ENCODE results near the gene ASIC2.

ASIC2 gene

DNA sequence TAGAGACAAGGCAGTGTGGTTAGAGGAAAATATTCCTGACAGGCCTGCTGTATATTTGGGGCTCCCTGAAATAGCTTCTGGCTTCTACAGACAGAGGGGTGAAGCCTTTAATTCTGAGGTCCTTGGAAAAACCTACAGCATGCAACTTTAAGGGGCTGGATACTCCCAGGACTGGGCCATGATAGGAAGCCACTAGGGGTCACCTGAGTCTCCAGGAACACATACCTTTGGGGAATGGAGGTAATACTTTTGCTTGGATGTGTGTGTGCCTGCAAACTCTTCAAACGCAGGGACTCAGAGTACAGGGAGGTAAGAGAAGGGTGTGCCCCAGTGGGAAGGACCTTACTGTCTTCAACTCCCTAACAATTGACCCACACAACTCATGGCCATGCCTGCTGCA, 4.1 kb downstream of the ASIC2 start:
- no peak for DNase-seq (ENCODE audit: low read depth, low spot score)

DNA sequence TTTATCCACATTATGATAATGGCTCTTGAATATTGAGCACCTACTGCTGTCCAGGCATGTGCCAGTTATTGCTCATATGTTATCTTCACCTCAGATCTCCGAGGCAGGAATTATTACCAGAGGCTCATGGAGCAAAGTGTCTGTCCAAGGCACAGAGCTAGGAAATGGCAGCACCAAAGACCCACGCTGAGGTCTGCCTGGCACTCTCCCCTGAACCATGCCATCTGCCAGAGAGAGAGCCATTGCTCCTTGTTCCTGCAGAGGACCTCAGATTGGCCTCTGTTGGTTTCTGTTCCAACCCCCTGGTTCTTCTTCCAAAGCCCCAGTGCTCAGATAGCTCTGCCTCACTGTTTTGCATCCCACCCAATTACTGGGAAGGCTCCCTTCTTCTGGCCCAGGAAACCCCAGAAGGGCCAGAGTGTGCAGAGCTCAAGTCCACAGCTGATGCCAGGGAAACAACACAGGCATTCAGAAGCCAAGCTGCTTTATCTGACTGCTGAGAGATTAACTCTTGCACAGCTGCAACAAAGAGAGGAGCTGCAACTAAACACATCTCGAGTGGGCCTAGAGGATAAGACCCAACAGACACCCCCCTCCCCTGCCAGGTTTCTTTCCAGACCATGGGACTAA, 5.9 kb downstream of the ASIC2 start:
- DNase-seq (ENCODE audit: low read depth, low spot score), result no peak

DNA sequence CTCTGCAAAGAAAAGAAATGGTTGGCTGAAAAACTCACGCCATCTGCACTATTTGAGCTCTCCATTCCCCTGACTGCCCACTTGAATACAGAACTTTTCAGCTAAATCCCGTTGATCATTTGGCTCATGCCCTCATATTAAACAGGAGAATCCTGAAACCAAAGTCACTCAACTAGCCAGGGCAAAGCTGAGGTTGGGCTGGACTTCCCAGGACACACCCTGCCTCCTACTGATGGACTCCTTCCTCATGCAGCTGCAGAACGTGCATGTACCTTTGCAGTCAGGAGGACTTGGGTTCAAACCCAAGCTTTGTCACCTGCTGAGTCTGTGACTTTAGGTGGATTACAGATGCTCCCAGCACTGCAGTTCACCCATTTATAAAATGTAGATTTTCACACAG, 7.7 kb downstream of the ASIC2 start:
- DNase-seq (ENCODE audit: low read depth, low spot score), result no peak

DNA sequence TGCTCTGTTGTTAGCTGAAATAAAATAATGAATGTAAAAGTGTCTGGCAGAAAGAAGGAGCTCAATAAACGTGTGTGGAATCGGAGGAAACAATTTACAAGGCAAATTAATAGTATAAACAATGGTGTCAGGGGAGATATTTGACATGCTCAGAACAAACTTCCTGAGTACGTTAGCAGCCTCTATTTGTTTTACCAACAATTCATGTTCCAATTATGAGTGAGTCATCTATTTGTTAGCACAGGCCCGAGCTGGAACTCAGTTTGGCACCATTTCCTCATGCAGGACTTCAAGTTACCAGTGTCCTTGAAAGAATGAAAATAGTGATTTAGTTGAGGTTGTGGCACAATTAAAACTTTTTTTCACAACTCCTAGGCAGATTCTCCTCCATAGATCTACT, 9.1 kb downstream of the ASIC2 start:
- DNase-seq (ENCODE audit: low read depth, low spot score), result peak; percentile 72

DNA sequence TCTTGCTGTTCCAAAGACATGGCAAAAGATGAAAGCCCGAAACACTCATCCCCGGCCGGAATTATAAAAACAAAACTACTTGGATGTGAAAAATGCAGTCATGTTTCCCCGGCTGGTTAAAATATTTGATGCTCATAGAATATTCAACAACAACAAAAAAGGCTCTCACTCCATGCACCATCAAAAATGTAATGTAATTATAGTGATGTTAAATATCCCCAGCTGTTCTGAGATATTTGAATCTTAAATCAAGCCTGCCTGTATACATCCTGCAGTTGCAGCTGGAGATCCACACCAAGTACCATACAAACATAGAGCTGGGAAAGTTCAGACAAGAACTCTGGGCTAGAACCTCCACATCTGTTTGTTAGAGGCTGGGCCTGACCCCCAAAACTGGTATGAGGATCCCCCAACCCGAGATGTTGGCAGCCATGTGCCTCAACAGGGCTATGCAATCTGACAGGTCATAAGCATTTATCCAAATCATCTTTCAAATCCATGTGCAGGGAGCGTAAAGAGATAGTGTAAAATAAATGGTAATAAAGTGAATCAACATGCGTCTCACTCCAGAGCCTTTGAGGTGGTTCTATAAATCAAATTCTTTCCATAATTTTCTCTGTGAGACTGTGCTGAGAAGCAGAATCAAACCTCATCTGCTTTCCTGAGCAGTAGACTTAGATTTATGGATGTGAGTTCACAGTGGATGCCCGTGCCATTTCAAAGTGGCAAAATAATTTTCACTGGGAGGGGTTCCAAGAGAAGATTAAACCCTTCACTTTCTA, 12.7 kb downstream of the ASIC2 start:
- no peak for DNase-seq (ENCODE audit: low read depth, low spot score)

DNA sequence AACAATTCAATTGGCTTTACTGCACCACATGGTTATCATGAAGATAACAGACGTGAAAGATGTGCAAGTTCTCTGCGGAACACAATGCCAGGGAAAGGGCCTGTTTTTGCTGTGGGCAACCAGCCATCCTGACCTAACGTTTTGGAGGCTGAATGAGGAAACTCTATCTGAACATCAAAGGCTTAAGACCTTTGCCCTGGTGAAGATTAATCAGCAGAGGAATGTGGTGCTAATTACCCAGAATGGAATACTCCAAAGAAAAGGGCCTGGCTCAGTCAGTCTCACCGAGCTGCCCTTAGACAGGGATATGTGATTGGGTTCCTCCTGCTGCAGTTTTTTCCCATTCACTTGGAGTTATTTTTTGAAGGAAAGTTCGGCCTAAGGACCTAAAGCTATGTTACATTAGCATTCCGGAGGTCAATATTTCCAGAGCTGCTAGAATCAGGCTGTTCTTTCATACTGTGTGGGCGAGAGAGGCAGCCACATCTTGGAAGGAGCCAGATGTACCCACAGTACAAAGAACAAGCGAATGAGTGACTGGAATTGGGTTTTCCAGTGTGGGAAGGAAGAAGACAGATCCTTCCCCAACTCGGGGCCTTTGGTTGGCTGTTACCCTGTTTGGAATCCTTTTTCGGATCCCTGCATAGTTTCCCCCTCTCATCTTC, 15.5 kb downstream of the ASIC2 start:
- DNase-seq (ENCODE audit: low read depth, low spot score), result peak; percentile 22

DNA sequence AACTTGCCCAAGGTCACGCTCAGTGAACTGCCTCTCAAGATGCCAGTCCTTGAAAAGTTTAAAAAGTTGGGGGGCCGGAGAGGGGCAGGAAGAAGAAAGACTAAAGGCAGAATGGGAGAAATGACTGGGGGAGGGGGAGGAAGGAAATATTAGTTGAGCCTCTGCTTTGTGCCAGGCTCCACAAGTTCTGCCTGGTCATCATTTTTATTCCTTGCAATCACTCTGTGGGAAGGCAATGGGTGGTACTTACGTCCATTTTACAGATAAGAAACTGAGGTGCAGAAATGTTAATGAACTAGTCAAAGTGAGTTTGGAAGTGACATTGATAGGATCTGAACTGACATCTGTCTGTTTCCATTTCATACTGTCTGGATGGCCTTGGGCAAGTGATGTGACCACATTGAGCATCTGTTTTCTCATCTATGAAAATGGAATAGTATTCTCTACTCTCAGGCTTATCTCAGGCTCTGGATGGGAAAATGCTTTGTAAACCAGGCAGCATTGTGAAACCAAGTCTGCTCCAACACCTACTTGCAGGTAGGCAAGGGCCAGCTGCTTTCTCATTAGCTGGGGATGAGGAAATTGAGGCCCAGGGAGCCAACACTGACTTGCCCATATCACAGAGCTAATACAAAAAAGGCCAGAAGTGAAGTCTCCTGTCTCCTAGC, 19.2 kb downstream of the ASIC2 start:
- no peak for DNase-seq (ENCODE audit: low read depth, low spot score)

DNA sequence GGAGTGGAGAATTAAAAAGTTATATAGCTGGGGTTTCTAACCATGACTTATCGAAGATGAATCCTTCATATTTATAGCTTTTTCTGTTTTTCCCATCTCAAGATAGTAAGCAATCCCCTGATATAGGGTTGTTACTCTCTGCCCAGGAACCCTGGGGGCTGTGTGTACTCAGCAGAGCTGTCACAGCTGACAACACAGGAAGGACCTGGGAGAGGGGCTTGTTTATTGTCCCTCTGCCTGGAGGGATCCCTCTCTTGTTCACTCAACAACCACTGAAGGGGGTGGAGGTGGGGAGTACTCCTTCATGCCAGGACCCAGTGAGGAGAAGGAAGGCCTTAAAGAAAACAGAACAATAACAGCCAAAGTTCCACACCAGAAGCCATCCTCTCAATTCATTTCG, 19.8 kb downstream of the ASIC2 start:
- DNase-seq (ENCODE audit: low read depth, low spot score), result no peak

DNA sequence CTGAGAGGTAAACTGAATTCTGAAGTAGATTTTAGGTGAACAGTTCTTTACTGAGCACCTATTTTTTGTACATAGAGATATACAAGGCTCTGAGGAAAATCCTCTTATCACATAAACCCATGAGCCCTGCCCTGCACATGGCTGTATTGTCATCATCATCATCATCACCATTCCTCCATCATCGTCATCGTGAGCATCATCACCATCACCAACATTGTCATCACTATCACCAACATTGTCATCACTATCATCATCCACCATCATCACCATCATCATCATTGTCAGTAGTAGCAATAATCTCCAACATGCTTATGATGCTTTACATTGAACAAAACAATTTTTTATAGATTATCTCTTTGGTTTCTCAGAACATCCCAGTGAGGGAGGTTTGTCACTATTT, 20.7 kb downstream of the ASIC2 start:
- DNase-seq (ENCODE audit: low read depth, low spot score), result no peak

DNA sequence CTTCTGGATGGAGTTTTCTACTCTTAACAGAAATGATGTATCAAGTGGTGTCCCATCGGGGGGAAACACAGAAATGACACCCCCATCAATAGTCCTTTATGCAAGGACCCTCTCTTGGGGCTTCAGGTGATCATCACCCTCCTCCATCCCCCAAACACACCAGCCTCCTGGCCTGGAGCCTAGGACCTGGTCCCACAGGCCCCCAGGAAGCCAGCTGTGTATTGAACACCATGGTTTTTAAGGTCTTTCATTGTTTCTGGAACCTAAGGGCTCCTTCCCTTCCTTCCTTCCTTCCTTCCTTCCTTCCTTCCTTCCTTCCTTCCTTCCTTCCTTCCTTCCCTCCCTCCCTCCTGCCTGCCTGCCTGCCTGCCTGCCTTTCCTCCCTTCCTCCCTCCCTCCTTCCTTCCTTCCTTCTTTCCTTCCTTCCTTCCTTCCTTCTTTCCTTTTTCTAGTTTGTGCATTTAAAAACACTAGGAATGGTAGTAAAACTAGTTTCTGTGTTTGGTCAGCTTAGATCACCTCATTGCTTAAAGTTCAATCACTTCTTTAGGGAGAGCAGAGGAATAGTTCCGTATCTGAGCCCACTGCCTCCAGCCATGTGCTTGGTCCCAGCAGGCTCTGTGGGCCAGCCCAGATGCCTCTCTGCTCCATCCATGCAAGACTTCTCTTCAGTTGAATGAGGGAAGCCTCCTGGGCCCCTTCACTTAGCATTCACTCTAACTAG, 23.6 kb downstream of the ASIC2 start:
- DNase-seq (ENCODE audit: low read depth, low spot score), result no peak

DNA sequence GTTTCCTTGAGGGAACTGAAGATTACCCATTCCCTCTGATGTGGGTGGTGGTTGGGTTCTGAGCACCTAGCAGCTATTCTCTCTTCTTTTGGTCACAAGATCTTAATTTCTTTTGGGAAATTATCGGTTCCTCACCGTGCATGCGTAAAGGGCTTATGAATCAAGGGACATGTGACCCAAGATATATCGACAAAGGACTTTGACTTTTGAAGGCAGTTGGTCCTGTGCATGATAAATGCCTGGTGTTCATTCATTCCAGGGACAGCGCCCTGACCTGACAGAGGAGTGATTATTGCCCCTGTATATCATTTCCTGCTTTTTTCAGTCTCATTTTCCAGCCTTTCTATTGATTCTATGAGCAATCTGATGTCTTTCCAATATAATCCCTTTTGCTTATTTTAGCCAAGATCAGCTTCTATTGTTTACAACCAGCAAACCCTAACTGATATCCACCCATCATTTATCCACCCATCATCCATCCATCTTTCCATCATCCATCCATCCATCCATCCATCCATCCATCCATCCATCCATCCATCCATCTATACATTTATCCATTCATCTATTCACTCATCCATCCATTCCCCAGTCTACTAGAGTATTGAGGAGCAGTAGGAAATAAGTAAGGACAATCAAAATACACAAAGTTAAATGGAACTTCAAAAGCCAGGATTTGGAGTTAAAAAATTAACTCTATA, 25.1 kb downstream of the ASIC2 start:
- DNase-seq (ENCODE audit: low read depth, low spot score), result no peak

DNA sequence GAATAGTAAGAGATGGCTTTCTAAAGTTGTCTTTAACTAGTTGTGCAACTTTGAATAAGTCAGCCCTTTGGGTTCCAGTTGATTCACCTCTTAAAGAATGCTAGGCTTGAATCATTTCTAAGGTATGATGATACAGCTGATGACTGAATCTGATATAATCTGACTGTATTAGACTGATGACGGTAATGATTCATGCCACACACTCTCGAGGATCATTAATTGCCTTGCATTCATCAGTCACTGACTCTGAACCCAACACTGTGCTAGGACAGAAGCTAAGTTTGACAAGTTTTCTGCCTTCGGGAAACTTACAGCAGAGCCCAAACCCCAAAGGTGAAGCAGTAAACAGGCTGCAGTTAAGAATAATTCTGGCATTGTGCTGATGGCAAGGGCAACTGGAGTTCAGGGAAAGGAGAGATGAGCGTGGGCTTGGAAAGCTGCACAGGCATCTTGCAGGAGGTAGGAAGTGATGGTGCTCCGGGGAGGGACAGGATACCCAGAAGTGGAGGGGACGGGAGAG, 25.8 kb downstream of the ASIC2 start:
- DNase-seq (ENCODE audit: low read depth, low spot score), result peak; percentile 64

DNA sequence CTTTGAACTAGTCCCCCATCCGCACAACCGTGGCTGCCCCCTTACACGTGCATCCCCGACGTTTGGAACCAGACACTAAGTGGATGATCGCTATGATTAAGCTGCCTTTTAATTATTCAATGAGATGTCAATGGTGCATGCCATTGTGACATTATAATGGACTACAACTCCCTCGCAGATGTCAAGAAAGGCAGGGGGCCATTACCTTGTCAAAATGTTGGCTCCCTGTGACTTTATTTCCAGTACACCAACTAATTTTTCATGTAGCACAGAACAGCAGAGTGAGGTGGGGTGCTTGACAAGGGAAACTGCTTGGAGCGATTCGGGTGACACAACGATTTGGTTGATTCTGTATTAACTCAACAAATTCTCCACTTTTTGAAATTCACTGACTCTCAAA, 26.5 kb downstream of the ASIC2 start:
- DNase-seq (ENCODE audit: low read depth, low spot score), result no peak

DNA sequence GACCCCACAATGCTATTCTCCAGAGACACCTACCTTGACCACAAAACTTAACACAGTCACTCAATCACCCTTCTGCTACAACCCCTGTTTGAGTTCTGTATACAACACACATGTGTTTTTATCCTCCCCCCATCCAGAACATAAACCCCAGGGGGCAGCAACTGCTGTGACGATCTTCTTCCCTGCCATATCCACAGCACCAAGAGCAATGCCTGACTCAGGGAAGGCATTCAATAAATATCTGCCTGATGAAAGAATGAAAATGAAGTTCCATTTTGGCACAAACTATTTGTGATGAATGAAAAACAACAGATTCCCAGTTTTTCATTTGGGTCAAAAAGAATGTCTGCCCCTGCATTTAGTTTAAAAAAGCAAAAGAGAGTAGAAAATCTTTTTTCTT, 27.0 kb downstream of the ASIC2 start:
- no peak for DNase-seq (ENCODE audit: low read depth, low spot score)

DNA sequence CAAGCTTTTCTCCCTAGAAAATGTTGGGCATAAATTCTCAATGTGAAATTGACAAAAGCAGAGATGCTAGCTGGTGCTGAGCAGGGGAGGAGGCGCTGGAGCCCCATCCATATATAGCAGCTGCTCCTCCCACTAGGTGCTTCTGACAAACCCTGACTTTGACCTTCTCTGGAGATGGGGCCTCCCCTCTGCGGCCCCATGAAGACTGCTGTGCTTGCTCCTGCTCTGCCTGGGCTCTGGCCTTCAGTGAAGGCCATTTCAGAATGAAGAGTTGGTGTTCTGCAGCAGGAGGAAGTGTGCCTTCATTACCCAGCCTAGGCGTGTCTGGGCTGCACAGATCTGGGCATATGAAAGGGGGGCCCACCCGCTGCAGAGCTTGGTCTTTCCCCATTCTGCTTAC, 29.7 kb downstream of the ASIC2 start:
- DNase-seq (ENCODE audit: low read depth, low spot score), result no peak

DNA sequence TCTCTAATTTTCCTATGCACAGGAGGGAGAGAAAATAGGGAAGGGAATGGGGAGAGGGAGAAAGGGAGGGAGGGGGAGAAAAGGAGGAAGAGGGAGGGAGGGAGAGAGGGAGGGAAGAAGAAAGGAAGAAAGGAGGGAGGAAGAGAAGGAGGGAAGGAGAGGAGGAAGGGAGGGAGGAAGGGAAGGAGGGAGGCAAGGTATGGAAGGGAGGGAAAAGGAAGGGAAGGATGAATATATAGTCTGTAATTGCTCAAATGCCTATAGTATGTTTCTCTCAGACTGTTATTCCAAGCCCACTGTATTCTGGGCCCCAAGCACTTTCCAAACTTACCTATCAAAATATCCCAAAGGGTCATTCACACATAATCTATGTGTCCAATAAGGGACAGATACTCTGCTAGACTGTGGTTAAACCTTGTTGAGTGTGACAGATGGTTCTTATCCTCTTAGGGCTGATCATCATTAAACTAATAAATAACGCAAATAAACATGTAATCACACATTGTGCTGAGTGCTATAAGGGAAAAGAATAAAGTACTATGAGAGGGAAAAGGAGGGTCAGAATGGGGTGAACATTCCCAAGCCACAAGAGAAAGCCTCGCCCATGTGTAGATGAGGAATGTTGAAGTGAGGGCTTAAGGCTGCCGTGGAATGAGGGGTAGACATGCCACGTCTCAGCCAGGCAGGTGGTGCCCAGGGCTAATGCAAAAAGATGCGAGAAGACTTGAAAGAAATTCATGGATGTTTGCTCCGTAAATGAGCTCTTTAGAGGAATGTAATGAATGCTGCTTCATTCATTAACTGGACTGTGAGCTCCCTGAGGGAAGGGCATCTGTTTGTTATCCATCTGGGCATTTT, 30.6 kb downstream of the ASIC2 start:
- peak; percentile 8 for DNase-seq (ENCODE audit: low read depth, low spot score)

DNA sequence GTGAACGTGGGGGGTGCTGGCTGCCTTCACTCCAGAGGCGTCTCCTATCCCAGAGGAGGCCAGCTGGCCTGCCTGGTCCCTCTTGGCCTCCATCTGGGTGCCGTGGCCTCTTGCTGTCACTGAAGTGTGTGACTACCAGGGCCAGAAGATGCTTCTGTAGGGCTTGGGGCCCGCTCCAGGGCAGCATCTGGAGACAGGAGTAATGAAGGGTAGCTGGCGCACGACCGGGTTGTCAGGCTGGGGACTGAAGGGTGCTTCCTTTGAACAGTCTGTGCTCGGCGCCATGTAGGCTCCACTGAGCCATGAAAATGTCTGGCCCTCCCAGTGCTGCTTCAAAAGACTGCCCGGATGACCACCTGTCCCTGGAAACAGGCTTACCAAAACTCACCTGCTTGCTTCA, 31.3 kb downstream of the ASIC2 start:
- DNase-seq (ENCODE audit: low read depth, low spot score), result no peak

DNA sequence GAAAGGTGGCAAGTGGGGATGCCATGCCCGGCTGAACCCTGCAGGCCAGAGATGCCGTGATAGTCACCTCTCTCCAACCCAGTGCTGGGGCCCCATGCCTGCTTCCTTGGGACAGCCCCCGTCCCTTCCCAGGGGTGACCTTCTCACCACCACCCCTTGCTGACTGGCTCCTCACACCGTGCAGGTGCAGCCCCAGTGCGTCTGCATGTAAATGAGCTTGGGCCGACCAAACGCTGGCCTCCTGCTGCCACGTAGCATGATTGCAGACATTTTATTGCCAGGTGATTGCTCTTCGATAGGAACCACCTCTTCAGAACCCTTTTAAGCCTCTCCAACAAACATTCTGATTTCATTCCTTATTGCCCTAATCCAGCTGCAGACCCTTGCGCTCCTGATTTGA, 32.5 kb downstream of the ASIC2 start:
- no peak for DNase-seq (ENCODE audit: low read depth, low spot score)

DNA sequence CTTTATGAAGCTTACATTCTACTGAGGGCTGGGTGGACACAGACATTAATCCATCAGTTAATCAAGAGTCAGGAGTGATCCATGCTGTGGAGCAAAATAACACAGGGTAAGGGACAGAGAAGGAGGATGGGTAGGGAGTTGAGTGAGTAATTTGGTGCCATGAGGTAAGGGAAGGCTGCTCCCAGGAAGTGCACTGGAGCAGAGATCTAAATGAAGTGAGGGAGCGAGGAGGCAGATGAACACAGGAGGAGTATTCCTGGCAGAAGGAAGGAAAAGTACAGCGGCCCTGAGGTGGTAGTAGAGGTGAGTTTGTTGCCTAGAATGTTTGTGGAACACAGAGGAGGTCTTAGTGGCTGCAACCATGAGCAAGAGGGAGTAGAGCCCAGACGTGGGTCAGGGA, 34.8 kb downstream of the ASIC2 start:
- DNase-seq (ENCODE audit: low read depth, low spot score), result no peak

DNA sequence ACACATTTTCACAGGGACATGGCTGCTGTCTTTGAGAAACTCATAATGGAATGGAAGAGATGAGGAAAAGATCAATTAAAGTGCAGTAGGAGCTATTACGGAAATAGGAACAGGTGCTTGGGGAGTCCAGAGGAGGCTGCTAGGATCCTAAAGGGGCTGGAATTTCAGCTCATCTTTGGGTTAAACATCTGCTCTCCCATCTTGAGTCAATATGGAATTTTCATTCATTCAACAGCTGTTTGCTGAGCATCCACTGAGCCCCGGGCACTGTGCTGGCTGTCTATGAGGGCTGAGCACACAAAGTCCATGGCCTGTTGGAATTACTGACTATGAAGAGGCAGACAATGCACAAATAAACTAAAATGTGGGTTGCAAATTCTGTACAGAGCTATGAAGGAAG, 47.9 kb downstream of the ASIC2 start:
- no peak for DNase-seq (ENCODE audit: low read depth, low spot score)
